Occipital lobe (tissue), 2 donors: ENCODE data around the gene ATP6V1F. TPM values are rescaled to one million over a fixed set of nuclear protein-coding genes. Genes with fewer than 3 reads are reported as not detected.
A peak's percentile ranks its signal among the peaks of the same experiment; 100 is the strongest.

Experiments
- DNase-seq: peaks from one replicate; lab custom pipeline; 2025; lab: John Stamatoyannopoulos, UW
- total RNA-seq: library from RNA; depleted of rRNA; stranded (reverse); fragments of >200 nt; gene quantifications from one replicate; pipeline ENCODE4 v1.2.3, GENCODE V29; 2014

ATP6V1F gene
- total RNA-seq, 1 donor from 2014 or later = 61.8 TPM

- peak; percentile 32 for DNase-seq
These were observed 26.6 kb upstream of the ATP6V1F start for GRCh38 chr7:128835790-128836641.

GRCh38 chr7:128836729-128837348 lies 25.8 kb upstream of the ATP6V1F start:
- DNase-seq = no peak

GRCh38 chr7:128837521-128837921 lies 25.1 kb upstream of the ATP6V1F start:
- DNase-seq = no peak

GRCh38 chr7:128838109-128838779 lies 24.4 kb upstream of the ATP6V1F start:
- no peak for DNase-seq

GRCh38 chr7:128838981-128839731 lies 23.5 kb upstream of the ATP6V1F start:
- DNase-seq = no peak

GRCh38 chr7:128839751-128840177 lies 22.9 kb upstream of the ATP6V1F start:
- DNase-seq = no peak

GRCh38 chr7:128840326-128841170 lies 22.1 kb upstream of the ATP6V1F start:
- no peak for DNase-seq

GRCh38 chr7:128841171-128841690 lies 21.4 kb upstream of the ATP6V1F start:
- DNase-seq = no peak

- DNase-seq = no peak
These were observed 20.6 kb upstream of the ATP6V1F start for GRCh38 chr7:128841921-128842673.

- DNase-seq = no peak
These were observed 19.7 kb upstream of the ATP6V1F start for GRCh38 chr7:128842674-128843641.

- DNase-seq = no peak
These were observed 18.6 kb upstream of the ATP6V1F start for GRCh38 chr7:128843938-128844621.

GRCh38 chr7:128844777-128845311 lies 17.8 kb upstream of the ATP6V1F start:
- no peak for DNase-seq

- DNase-seq = no peak
These were observed 17.2 kb upstream of the ATP6V1F start for GRCh38 chr7:128845475-128845874.

- no peak for DNase-seq
These were observed 16.7 kb upstream of the ATP6V1F start for GRCh38 chr7:128845987-128846386.

- no peak for DNase-seq
These were observed 15.7 kb upstream of the ATP6V1F start for GRCh38 chr7:128846781-128847444.

GRCh38 chr7:128847721-128848211 lies 14.9 kb upstream of the ATP6V1F start:
- DNase-seq = no peak
